HG03280 (cell line): ENCODE results near the gene TSHZ2.
"Not testable (repeated sequence)": the region's sequence is repeated elsewhere in the genome, so short reads cannot be mapped to it uniquely, and the experiment has no call there.

ENCODE experiments used
- ATAC-seq: cut with Tn5 transposase; IDR thresholded peaks from one replicate; pipeline ENCODE4 v1.9.1; 2021; ENCODE audit warnings: mild to moderate bottlenecking, moderate library complexity; ENCODE audit not compliant: unreplicated experiment

The TSHZ2 gene

GRCh38 chr20:53480913-53481312, 508.8 kb downstream of the TSHZ2 start:
- no peak for ATAC-seq

- ATAC-seq: no peak
Observed at GRCh38 chr20:53487461-53488200, 515.5 kb downstream of the TSHZ2 start.

GRCh38 chr20:53488775-53489272, 516.7 kb downstream of the TSHZ2 start:
- no peak for ATAC-seq

GRCh38 chr20:53489528-53489927, 517.4 kb downstream of the TSHZ2 start:
- no peak for ATAC-seq

- ATAC-seq: no peak
Observed at GRCh38 chr20:53490620-53491019, 518.5 kb downstream of the TSHZ2 start.

GRCh38 chr20:53491462-53491861, 519.3 kb downstream of the TSHZ2 start:
- ATAC-seq: no peak

- ATAC-seq: no peak
Observed at GRCh38 chr20:53492212-53492611, 520.1 kb downstream of the TSHZ2 start.

GRCh38 chr20:53493311-53493857, 521.2 kb downstream of the TSHZ2 start:
- ATAC-seq: no peak

- no peak for ATAC-seq
Observed at GRCh38 chr20:53494753-53495152, 522.6 kb downstream of the TSHZ2 start.

- ATAC-seq: no peak
Observed at GRCh38 chr20:53495398-53496092, 523.4 kb downstream of the TSHZ2 start.

GRCh38 chr20:53497246-53497645, 525.1 kb downstream of the TSHZ2 start:
- ATAC-seq: no peak

- ATAC-seq: no peak
Observed at GRCh38 chr20:53498341-53498740, 526.2 kb downstream of the TSHZ2 start.

- no peak for ATAC-seq
Observed at GRCh38 chr20:53500651-53501050, 528.5 kb downstream of the TSHZ2 start.

- no peak for ATAC-seq
Observed at GRCh38 chr20:53502820-53503219, 530.7 kb downstream of the TSHZ2 start.

- ATAC-seq: no peak
Observed at GRCh38 chr20:53503517-53503919, 531.4 kb downstream of the TSHZ2 start.

GRCh38 chr20:53504106-53504505, 531.9 kb downstream of the TSHZ2 start:
- ATAC-seq: not testable (repeated sequence)

- no peak for ATAC-seq
Observed at GRCh38 chr20:53510262-53510661, 538.1 kb downstream of the TSHZ2 start.

- ATAC-seq: no peak
Observed at GRCh38 chr20:53510704-53511103, 538.5 kb downstream of the TSHZ2 start.

GRCh38 chr20:53512076-53512475, 539.9 kb downstream of the TSHZ2 start:
- ATAC-seq: no peak

- no peak for ATAC-seq
Observed at GRCh38 chr20:53513168-53513488, 541.0 kb downstream of the TSHZ2 start.

GRCh38 chr20:53513489-53514298, 541.5 kb downstream of the TSHZ2 start:
- ATAC-seq: no peak
